HCT116 (cell line): ENCODE results near the gene FMN2.

ENCODE experiments used
- CBX3 ChIP-seq: IDR thresholded peaks from 2 replicates; pipeline ENCODE4 v1.6.1; 2012; ENCODE audit warnings: low read depth
- EZH2 ChIP-seq: fragments of 200-600 bp; sonication (generic); IDR thresholded peaks from 2 replicates; pipeline ENCODE4 v1.6.1; 2017; ENCODE audit warnings: antibody characterized with exemption, mixed run types
- EZH2phosphoT487 ChIP-seq: fragments of 200-600 bp; IDR thresholded peaks from 2 replicates; pipeline ENCODE4 v1.6.1; 2018; ENCODE audit warnings: antibody characterized with exemption, borderline replicate concordance
- FOSL1 ChIP-seq: IDR thresholded peaks from 2 replicates; pipeline ENCODE4 v1.6.1; 2012; ENCODE audit warnings: low read depth
- JUND ChIP-seq: IDR thresholded peaks from 2 replicates; pipeline ENCODE4 v1.6.1; 2012
- POLR2A ChIP-seq: IDR thresholded peaks from 2 replicates; pipeline ENCODE4 v1.7.0; 2011; ENCODE audit warnings: borderline replicate concordance; ENCODE audit not compliant: insufficient read depth, insufficient read length; ENCODE audit errors: extremely low read depth
- POLR2AphosphoS5 ChIP-seq: IDR thresholded peaks from 2 replicates; pipeline ENCODE4 v1.6.1; 2011; ENCODE audit warnings: mild to moderate bottlenecking, low read depth, low read length, moderate library complexity
- ZNF274 ChIP-seq: fragments of 200-500 bp; sonication (Bioruptor generic); IDR thresholded peaks from 2 replicates; pipeline ENCODE4 v1.6.1; 2014; ENCODE audit warnings: mild to moderate bottlenecking, low read depth, low read length, inconsistent platforms
- TF ChIP-seq, protein P1 (sequence below), 3 experiments: fragments of 200-600 bp in 1 of 3; sonication (generic) in 1 of 3; IDR thresholded peaks in 2 of 3; conservative IDR thresholded peaks in 1 of 3; 2 replicates each; pipeline ENCODE4 v1.5.1; 2012 to 2017; ENCODE audit warnings: low read depth in 2 of 3, low read length in 2 of 3, antibody characterized with exemption in 1 of 3, borderline replicate concordance in 1 of 3, control low read depth in 1 of 3, mild to moderate bottlenecking in 1 of 3, mixed read lengths in 1 of 3, mixed run types in 1 of 3, moderate library complexity in 1 of 3; ENCODE audit not compliant: insufficient read depth in 1 of 3
- TF ChIP-seq, protein P2 (sequence below): IDR thresholded peaks from 2 replicates; pipeline ENCODE4 v1.6.1; 2012; ENCODE audit warnings: low read depth
- TF ChIP-seq, protein P3 (sequence below): IDR thresholded peaks from 2 replicates; pipeline ENCODE4 v1.6.1; 2012

DNA sequence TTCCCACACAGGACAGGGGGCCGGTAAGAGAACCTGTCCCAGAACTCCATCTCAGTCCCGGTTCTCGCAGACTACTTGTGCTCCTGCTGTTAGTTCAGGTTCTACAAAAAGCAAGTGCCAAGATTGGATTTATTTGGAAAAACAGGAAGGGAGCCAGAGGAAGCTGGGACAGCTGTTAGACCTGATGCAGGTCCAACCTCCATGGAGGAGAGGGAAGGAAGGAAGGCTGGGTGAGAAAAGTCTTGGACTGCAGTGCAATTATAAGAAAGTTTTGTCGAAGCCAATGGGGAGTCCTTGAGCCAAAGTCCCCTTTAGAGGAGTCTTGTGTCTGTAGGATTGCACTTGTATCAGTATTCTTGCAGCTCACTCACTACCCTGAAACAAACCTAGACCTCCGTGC lies 329.1 kb downstream of the FMN2 start:
- TF ChIP-seq, protein P1, sequence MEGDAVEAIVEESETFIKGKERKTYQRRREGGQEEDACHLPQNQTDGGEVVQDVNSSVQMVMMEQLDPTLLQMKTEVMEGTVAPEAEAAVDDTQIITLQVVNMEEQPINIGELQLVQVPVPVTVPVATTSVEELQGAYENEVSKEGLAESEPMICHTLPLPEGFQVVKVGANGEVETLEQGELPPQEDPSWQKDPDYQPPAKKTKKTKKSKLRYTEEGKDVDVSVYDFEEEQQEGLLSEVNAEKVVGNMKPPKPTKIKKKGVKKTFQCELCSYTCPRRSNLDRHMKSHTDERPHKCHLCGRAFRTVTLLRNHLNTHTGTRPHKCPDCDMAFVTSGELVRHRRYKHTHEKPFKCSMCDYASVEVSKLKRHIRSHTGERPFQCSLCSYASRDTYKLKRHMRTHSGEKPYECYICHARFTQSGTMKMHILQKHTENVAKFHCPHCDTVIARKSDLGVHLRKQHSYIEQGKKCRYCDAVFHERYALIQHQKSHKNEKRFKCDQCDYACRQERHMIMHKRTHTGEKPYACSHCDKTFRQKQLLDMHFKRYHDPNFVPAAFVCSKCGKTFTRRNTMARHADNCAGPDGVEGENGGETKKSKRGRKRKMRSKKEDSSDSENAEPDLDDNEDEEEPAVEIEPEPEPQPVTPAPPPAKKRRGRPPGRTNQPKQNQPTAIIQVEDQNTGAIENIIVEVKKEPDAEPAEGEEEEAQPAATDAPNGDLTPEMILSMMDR (IDR thresholded peaks at IDR 0.05 in 2 of 3, conservative IDR thresholded peaks at IDR 0.05 in 1 of 3; ENCODE audit: borderline replicate concordance in 1 of 3, insufficient read depth in 1 of 3, low read depth in 2 of 3, low read length in 2 of 3): no peak
- no peak for TF ChIP-seq JUND
- TF ChIP-seq, protein P2, sequence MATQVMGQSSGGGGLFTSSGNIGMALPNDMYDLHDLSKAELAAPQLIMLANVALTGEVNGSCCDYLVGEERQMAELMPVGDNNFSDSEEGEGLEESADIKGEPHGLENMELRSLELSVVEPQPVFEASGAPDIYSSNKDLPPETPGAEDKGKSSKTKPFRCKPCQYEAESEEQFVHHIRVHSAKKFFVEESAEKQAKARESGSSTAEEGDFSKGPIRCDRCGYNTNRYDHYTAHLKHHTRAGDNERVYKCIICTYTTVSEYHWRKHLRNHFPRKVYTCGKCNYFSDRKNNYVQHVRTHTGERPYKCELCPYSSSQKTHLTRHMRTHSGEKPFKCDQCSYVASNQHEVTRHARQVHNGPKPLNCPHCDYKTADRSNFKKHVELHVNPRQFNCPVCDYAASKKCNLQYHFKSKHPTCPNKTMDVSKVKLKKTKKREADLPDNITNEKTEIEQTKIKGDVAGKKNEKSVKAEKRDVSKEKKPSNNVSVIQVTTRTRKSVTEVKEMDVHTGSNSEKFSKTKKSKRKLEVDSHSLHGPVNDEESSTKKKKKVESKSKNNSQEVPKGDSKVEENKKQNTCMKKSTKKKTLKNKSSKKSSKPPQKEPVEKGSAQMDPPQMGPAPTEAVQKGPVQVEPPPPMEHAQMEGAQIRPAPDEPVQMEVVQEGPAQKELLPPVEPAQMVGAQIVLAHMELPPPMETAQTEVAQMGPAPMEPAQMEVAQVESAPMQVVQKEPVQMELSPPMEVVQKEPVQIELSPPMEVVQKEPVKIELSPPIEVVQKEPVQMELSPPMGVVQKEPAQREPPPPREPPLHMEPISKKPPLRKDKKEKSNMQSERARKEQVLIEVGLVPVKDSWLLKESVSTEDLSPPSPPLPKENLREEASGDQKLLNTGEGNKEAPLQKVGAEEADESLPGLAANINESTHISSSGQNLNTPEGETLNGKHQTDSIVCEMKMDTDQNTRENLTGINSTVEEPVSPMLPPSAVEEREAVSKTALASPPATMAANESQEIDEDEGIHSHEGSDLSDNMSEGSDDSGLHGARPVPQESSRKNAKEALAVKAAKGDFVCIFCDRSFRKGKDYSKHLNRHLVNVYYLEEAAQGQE: no peak
- TF ChIP-seq EZH2phosphoT487: no peak
- TF ChIP-seq, protein P3, sequence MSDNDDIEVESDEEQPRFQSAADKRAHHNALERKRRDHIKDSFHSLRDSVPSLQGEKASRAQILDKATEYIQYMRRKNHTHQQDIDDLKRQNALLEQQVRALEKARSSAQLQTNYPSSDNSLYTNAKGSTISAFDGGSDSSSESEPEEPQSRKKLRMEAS: no peak
- TF ChIP-seq EZH2: no peak
- no peak for TF ChIP-seq POLR2A
- no peak for TF ChIP-seq ZNF274
- no peak for TF ChIP-seq POLR2AphosphoS5
- TF ChIP-seq CBX3: no peak
- TF ChIP-seq FOSL1: no peak
